Mesenchymal stem cell (in vitro differentiated cells and primary cell): Measurements from ENCODE around the gene KRT24. TPM values are rescaled to one million over a fixed set of nuclear protein-coding genes. Genes with fewer than 3 reads are reported as not detected.
"Not testable (repeated sequence)": the region's sequence is repeated elsewhere in the genome, so short reads cannot be mapped to it uniquely, and the experiment has no call there.

ENCODE experiments used
- DNase-seq: peaks from one replicate; pipeline ENCODE4 v3.0.0-alpha.2; 2013
- H2AFZ ChIP-seq: one replicate; pipeline ENCODE4 v1.6.1; 2013; ENCODE audit warnings: low read depth, mild to moderate bottlenecking, control low read depth, inconsistent platforms, low read length, moderate library complexity
- H2AK5ac ChIP-seq: 2 replicates; pipeline ENCODE4 v1.6.1; 2013; ENCODE audit warnings: low read length, moderate library complexity, mild to moderate bottlenecking, inconsistent platforms; ENCODE audit not compliant: severe bottlenecking
- H2BK120ac ChIP-seq: one replicate; pipeline ENCODE4 v1.6.1; 2013; ENCODE audit warnings: low read depth, mild to moderate bottlenecking, inconsistent platforms, low read length, moderate library complexity
- H2BK12ac ChIP-seq, 2 experiments: one replicate each; pipeline ENCODE4 v1.6.1; 2013; ENCODE audit warnings: inconsistent platforms in 2 of 2, low read length in 2 of 2, mild to moderate bottlenecking in 2 of 2, moderate library complexity in 2 of 2, control low read depth in 1 of 2
- H2BK15ac ChIP-seq: one replicate; pipeline ENCODE4 v1.6.1; 2013; ENCODE audit warnings: mild to moderate bottlenecking, low read depth, inconsistent platforms; ENCODE audit not compliant: poor library complexity, severe bottlenecking
- H2BK5ac ChIP-seq: 2 replicates; pipeline ENCODE4 v1.6.1; 2013; ENCODE audit warnings: low read depth, mild to moderate bottlenecking, low read length, control low read depth, inconsistent platforms; ENCODE audit not compliant: poor library complexity, severe bottlenecking
- H3K14ac ChIP-seq, 2 experiments: one replicate each; pipeline ENCODE4 v1.6.1; 2013; ENCODE audit warnings: inconsistent platforms in 2 of 2, low read length in 2 of 2, control low read depth in 1 of 2, mild to moderate bottlenecking in 1 of 2, moderate library complexity in 1 of 2
- H3K18ac ChIP-seq, 2 experiments: one replicate each; pipeline ENCODE4 v1.6.1; 2013; ENCODE audit warnings: inconsistent platforms in 2 of 2, low read length in 2 of 2, control low read depth in 1 of 2, low read depth in 1 of 2, mild to moderate bottlenecking in 1 of 2
- H3K23ac ChIP-seq, 2 experiments: one replicate each; pipeline ENCODE4 v1.6.1; 2013; ENCODE audit warnings: inconsistent platforms in 2 of 2, low read length in 2 of 2, mild to moderate bottlenecking in 2 of 2, moderate library complexity in 2 of 2, control low read depth in 1 of 2
- H3K27ac ChIP-seq: 2 replicates; pipeline ENCODE4 v1.5.1; 2013; ENCODE audit warnings: mild to moderate bottlenecking, moderate library complexity, low read length, control low read depth, inconsistent platforms; ENCODE audit not compliant: poor library complexity, severe bottlenecking
- H3K27me3 ChIP-seq, 2 experiments: 2 replicates each; pipeline versions ENCODE4 v1.6.1 to v1.7.0; 2013; ENCODE audit warnings: low read length in 2 of 2, mild to moderate bottlenecking in 2 of 2, moderate library complexity in 2 of 2, control low read depth in 1 of 2, inconsistent platforms in 1 of 2; ENCODE audit not compliant: control insufficient read depth in 1 of 2, insufficient read depth in 1 of 2
- H3K36me3 ChIP-seq, 2 experiments: 2 replicates each; pipeline versions ENCODE4 v1.6.1 to v1.7.0; 2013; ENCODE audit warnings: low read length in 2 of 2, control low read depth in 1 of 2, inconsistent platforms in 1 of 2, low read depth in 1 of 2, mild to moderate bottlenecking in 1 of 2; ENCODE audit not compliant: insufficient read depth in 2 of 2, control insufficient read depth in 1 of 2
- H3K4ac ChIP-seq, 2 experiments: one replicate each; pipeline ENCODE4 v1.6.1; 2013; ENCODE audit warnings: inconsistent platforms in 2 of 2, low read length in 2 of 2, mild to moderate bottlenecking in 2 of 2, moderate library complexity in 2 of 2, control low read depth in 1 of 2, low read depth in 1 of 2
- H3K4me1 ChIP-seq: 2 replicates; pipeline ENCODE4 v1.6.1; 2013; ENCODE audit warnings: low read depth, low read length, control low read depth; ENCODE audit not compliant: control insufficient read depth, insufficient read depth
- H3K4me2 ChIP-seq: 2 replicates; pipeline ENCODE4 v1.6.1; 2013; ENCODE audit warnings: low read length, mild to moderate bottlenecking, inconsistent platforms; ENCODE audit not compliant: poor library complexity, severe bottlenecking
- H3K4me3 ChIP-seq, 2 experiments: 2 replicates each; pipeline versions ENCODE4 v1.5.1 to v1.7.0; 2013; ENCODE audit warnings: low read length in 2 of 2, mild to moderate bottlenecking in 2 of 2, control low read depth in 1 of 2, low read depth in 1 of 2; ENCODE audit not compliant: insufficient read depth in 1 of 2
- H3K79me1 ChIP-seq: replicated peaks from 2 replicates; pipeline ENCODE4 v1.6.1; 2013; ENCODE audit warnings: mild to moderate bottlenecking, control low read depth, low read length, inconsistent platforms; ENCODE audit not compliant: poor library complexity, severe bottlenecking
- H3K9ac ChIP-seq: 2 replicates; pipeline ENCODE4 v1.7.0; 2013; ENCODE audit warnings: mild to moderate bottlenecking, low read length, moderate library complexity
- H3K9me3 ChIP-seq: 2 replicates; pipeline ENCODE4 v1.7.0; 2013; ENCODE audit warnings: mild to moderate bottlenecking, low read length; ENCODE audit not compliant: control insufficient read depth
- H4K8ac ChIP-seq: one replicate; pipeline ENCODE4 v1.6.1; 2013; ENCODE audit warnings: inconsistent platforms, mild to moderate bottlenecking, low read length, moderate library complexity
- H4K91ac ChIP-seq: one replicate; pipeline ENCODE4 v1.6.1; 2013; ENCODE audit warnings: mild to moderate bottlenecking, low read length, inconsistent platforms
- whole genome bisulfite sequencing: methylation state at CpG from one replicate; pipeline ENCODE4 v1.1.7; 2013; ENCODE audit warnings: mixed read lengths; 5-methylcytosine and 5-hydroxymethylcytosine counted together
- polyA plus RNA-seq, 2 experiments: library from polyadenylated mRNA; stranded (reverse); fragments of 200-250 nt; gene quantifications; one replicate each; pipeline ENCODE4 v1.2.3, GENCODE V29; 2013

KRT24 gene
- not detected for polyA plus RNA-seq (2013, experiment 1 of 2)
- polyA plus RNA-seq (2013, experiment 2 of 2), result not detected

DNA sequence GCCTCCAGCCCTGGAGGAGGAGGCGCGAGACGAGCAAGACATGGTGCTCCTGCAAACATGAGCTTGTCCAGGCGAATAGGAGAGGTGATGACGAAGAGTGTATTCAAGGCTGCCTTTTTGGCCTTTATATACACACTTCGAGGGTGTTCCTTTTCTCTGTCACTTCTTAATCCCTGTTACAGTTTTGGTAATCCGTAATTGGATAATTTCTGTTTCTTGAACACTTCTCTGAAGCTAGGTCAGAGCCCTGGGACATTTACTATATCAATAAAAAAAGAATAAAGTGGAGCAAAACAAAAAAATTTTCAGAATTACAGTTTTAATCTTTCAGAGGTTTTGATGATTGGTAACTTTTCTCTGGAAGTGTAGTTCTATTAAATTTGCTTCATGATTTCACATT is at the start of gene KRT24:
Gene KRT24, minus strand, starts transcription at position 101 of the 400 bp plus-strand sequence. Its CDS starts 59 bp downstream, at position 42.
- WGBS, result 75% methylated on average over 6 of the region's 7 CpGs
- H3K4me3 ChIP-seq, result no peak within 1 kb of the TSS

DNA sequence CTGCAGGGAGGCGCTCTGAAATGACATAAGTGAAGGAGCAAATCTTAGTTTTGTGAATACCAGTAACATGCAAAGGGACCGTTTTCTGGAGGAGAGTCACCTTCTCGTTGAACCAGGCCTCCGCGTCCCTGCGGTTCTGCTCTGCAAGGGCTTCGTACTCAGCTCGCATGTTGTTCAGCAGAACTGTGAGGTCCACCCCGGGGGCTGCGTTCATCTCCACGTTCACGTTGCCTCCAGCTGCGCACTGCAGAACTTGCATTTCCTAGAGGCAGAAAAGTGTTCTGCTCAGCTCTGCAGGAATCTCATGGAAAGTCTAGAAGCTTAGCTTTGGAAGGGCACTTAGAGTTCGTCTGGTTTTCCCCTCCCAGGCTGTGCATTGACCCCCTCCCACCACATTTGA is 47.5 kb upstream of the KRT24 start:
- H3K27ac ChIP-seq, result no peak overlapping the region
- H3K18ac ChIP-seq, result no peak overlapping the region
- WGBS, result 89% methylated on average over 14 of the region's 14 CpGs
- no peak overlapping the region for H2BK5ac ChIP-seq
- H2AFZ ChIP-seq, result no peak overlapping the region
- no peak overlapping the region for H4K91ac ChIP-seq
- H3K4me1 ChIP-seq, result no peaks in the 10 kb centered on the region
- H2AK5ac ChIP-seq, result no peak overlapping the region
- no peak for DNase-seq
- H2BK12ac ChIP-seq, result no peak overlapping the region
- no peak overlapping the region for H3K4me2 ChIP-seq
- peaks cover 4% of the 10 kb centered on the region for H3K9me3 ChIP-seq
- no peak overlapping the region for H3K9ac ChIP-seq
- H3K4me3 ChIP-seq, result no peak overlapping the region
- no peak overlapping the region for H3K4ac ChIP-seq
- H2BK120ac ChIP-seq, result no peak overlapping the region
- peaks cover 0 to 20% of the 10 kb centered on the region in 2 experiments for H3K27me3 ChIP-seq
- H3K79me1 ChIP-seq, result no peaks in the 10 kb centered on the region
- H4K8ac ChIP-seq, result peak overlapping the region; percentile 36
- no peaks in the 10 kb centered on the region for H3K36me3 ChIP-seq
- peak overlapping the region in 1 of 2 experiments; percentile 42 for H3K23ac ChIP-seq
- H3K14ac ChIP-seq, result no peak overlapping the region
- H2BK15ac ChIP-seq, result no peak overlapping the region

More for the DNA sequence above, at the start of gene KRT24:
- no peak for DNase-seq
- H3K27me3 ChIP-seq, result no peaks in the 10 kb centered on the region
- no peak within 1 kb of the TSS for H3K9ac ChIP-seq
- H3K27ac ChIP-seq, result no peak within 1 kb of the TSS
- peaks cover 2% of the 10 kb centered on the region for H3K4me1 ChIP-seq
- H2AFZ ChIP-seq, result no peak within 1 kb of the TSS
- H2BK5ac ChIP-seq, result no peak within 1 kb of the TSS
- no peak within 1 kb of the TSS for H3K4me2 ChIP-seq
- H3K9me3 ChIP-seq, result no peaks in the 10 kb centered on the region
- no peak within 1 kb of the TSS for H3K18ac ChIP-seq
- H3K23ac ChIP-seq, result no peak within 1 kb of the TSS
- no peak within 1 kb of the TSS for H4K8ac ChIP-seq
- no peak within 1 kb of the TSS for H3K14ac ChIP-seq
- no peaks in the 10 kb centered on the region for H3K79me1 ChIP-seq
- no peak within 1 kb of the TSS for H2BK15ac ChIP-seq
- peak within 1 kb of the TSS; percentile 17 for H2AK5ac ChIP-seq
- H2BK120ac ChIP-seq, result no peak within 1 kb of the TSS
- H3K4ac ChIP-seq, result no peak within 1 kb of the TSS
- H3K36me3 ChIP-seq, result no peaks in the 10 kb centered on the region
- no peak within 1 kb of the TSS for H2BK12ac ChIP-seq
- no peak within 1 kb of the TSS for H4K91ac ChIP-seq

DNA sequence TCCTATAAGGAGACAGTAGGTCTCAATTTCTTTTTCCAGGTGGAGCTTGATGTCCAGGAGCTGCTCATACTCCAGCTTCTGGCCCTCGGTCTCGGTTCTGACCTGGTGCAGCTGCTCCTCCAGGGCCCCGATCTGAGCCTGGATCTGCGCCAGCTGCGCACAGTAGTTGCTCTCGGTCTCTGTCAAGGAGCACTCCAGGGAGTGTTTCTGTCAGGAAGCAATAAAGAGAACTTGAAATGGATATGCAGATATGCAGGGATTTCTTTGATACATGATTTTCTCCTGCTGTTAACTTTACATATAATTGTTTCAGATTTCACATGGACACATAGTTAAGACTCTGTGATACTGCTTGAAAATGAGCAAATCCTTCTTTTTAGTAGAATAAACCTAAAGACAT is 46.8 kb upstream of the KRT24 start:
- H3K36me3 ChIP-seq, result no peaks in the 10 kb centered on the region
- H3K27ac ChIP-seq, result no peak overlapping the region
- no peak overlapping the region for H3K4me3 ChIP-seq
- no peak overlapping the region for H3K14ac ChIP-seq
- H3K18ac ChIP-seq, result no peak overlapping the region
- H2BK12ac ChIP-seq, result no peak overlapping the region
- H3K79me1 ChIP-seq, result no peaks in the 10 kb centered on the region
- no peak overlapping the region for H2BK15ac ChIP-seq
- no peak overlapping the region for H3K9ac ChIP-seq
- no peak overlapping the region for H3K4me2 ChIP-seq
- H2BK120ac ChIP-seq, result no peak overlapping the region
- 93% methylated on average over 3 of the region's 6 CpGs for WGBS
- peaks cover 0 to 20% of the 10 kb centered on the region in 2 experiments for H3K27me3 ChIP-seq
- H4K8ac ChIP-seq, result no peak overlapping the region
- H2AK5ac ChIP-seq, result no peak overlapping the region
- no peak overlapping the region for H2AFZ ChIP-seq
- no peak overlapping the region for H4K91ac ChIP-seq
- peaks cover 4% of the 10 kb centered on the region for H3K9me3 ChIP-seq
- no peak overlapping the region for H3K23ac ChIP-seq
- no peak overlapping the region for H3K4ac ChIP-seq
- no peaks in the 10 kb centered on the region for H3K4me1 ChIP-seq
- no peak overlapping the region for H2BK5ac ChIP-seq
- no peak for DNase-seq

DNA sequence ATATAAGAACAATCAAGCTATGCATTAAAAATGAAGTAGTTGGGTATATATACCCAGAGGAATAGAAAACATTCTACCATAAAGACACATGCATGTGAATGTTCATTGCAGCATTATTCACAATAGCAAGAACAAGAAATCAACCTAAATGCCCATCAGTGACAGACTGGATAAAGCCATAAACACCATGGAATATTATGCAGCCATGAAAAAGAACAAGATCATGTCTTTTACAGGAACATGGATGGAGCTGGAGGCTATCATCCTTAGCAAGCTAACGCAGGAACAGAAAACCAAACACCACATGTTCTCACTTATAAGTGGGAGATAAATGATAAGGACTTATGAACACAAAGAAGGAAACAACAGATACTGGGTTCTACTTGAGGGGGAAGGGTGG is 45.1 kb upstream of the KRT24 start:
- not testable (repeated sequence) for H3K23ac ChIP-seq, H2AK5ac ChIP-seq, H4K8ac ChIP-seq, H2BK5ac ChIP-seq, H3K9me3 ChIP-seq, H2BK120ac ChIP-seq, H3K4me1 ChIP-seq, H3K4ac ChIP-seq, H4K91ac ChIP-seq, H3K4me2 ChIP-seq, H3K18ac ChIP-seq, H3K36me3 ChIP-seq, H2BK12ac ChIP-seq, H2AFZ ChIP-seq, DNase-seq, H3K27ac ChIP-seq, H3K4me3 ChIP-seq, H3K9ac ChIP-seq, H2BK15ac ChIP-seq, H3K14ac ChIP-seq, H3K79me1 ChIP-seq
- H3K27me3 ChIP-seq, result peaks cover 0 to 15% of the 10 kb centered on the region in 2 experiments
- WGBS, result no CpG with 5 or more reads among the region's 1 CpG
